Stomach (tissue), 9 donors: ENCODE measurements around the gene DNAH1. TPM values are rescaled to one million over a fixed set of nuclear protein-coding genes. Genes with fewer than 3 reads are reported as not detected.

ENCODE experiments used
- DNase-seq, 2 donors: peaks; one replicate each; pipeline versions ENCODE4 v3.0.0 to v3.0.0-alpha.2; 2013 to 2019
- H3K27ac ChIP-seq, 5 donors: fragments of 200-600 bp in 4 of 5; sonication (generic) in 4 of 5; one replicate each; pipeline ENCODE4 v1.5.1; 2013 to 2019; ENCODE audit warnings: mild to moderate bottlenecking in 1 of 5, moderate library complexity in 1 of 5
- H3K27me3 ChIP-seq, 3 donors: fragments of 200-600 bp; sonication (generic); one replicate each; pipeline ENCODE4 v1.5.1; 2017 to 2019; ENCODE audit warnings: mixed run types in 1 of 3
- H3K36me3 ChIP-seq, 4 donors: fragments of 200-600 bp; sonication (generic); 1 replicate in 3 of 4; 2 replicates in 1 of 4; pipeline ENCODE4 v1.5.1; 2016 to 2019
- H3K4me1 ChIP-seq, 4 donors: fragments of 200-600 bp; sonication (generic); one replicate each; pipeline ENCODE4 v1.5.1; 2016 to 2019
- H3K4me3 ChIP-seq, 4 donors: fragments of 200-600 bp; sonication (generic) in 3 of 4; one replicate each; pipeline ENCODE4 v1.5.1; 2016 to 2019; ENCODE audit warnings: mild to moderate bottlenecking in 1 of 4
- H3K9me3 ChIP-seq, 4 donors: fragments of 200-600 bp; sonication (generic); one replicate each; pipeline ENCODE4 v1.5.1; 2016 to 2019
- CTCF ChIP-seq, 7 experiments: fragments of 450-650 bp in 4 of 7; fragments of 200-600 bp in 3 of 7; sonication (generic) in 3 of 7; IDR thresholded peaks; one replicate each; pipeline ENCODE4 v1.5.1; 2016 to 2019; ENCODE audit warnings: antibody characterized with exemption in 7 of 7, control low read depth in 2 of 7, mild to moderate bottlenecking in 1 of 7
- EP300 ChIP-seq: sonication (generic); formaldehyde crosslinking; IDR thresholded peaks from one replicate; pipeline ENCODE4 v1.6.1; 2017; ENCODE audit warnings: antibody characterized with exemption
- POLR2A ChIP-seq, 4 donors: fragments of 450-650 bp; IDR thresholded peaks; one replicate each; pipeline ENCODE4 v1.6.1; 2016; ENCODE audit warnings: antibody characterized with exemption in 4 of 4, control low read depth in 2 of 4, mild to moderate bottlenecking in 1 of 4, moderate library complexity in 1 of 4
- POLR2AphosphoS5 ChIP-seq, 3 donors: sonication (generic); formaldehyde crosslinking; IDR thresholded peaks; one replicate each; pipeline ENCODE4 v1.6.1; 2016; ENCODE audit warnings: antibody characterized with exemption in 3 of 3
- WGBS, 5 donors: extraction: QIAGEN DNeasy Blood & Tissue Kit in 3 of 5; methylation state at CpG; one replicate each; pipeline versions ENCODE4 v1.1.5 to v1.1.7; 2013 to 2018; 5-methylcytosine and 5-hydroxymethylcytosine counted together
- intact Hi-C: fragments of 100-400 bp; cut with DNase I; formaldehyde crosslinking; loops from one replicate; pipeline ENCODE4 v1.15.1; 2023; ENCODE audit warnings: low total_unique reads
- polyA plus RNA-seq, 3 donors: library from polyadenylated mRNA; stranded (reverse); fragments of 200-250 nt; gene quantifications; one replicate each; pipeline ENCODE4 v1.2.3, GENCODE V29; 2013
- total RNA-seq, 5 donors: library from RNA; depleted of rRNA; stranded (reverse); fragments of >200 nt; gene quantifications; one replicate each; pipeline versions ENCODE4 v1.1.0 to v1.2.3, GENCODE V29; 2014 to 2016
- donor health status: healthy with polysubstance abuse.
- donor health status: Bipolar disorder and iron deficiency.
- donor health status: healthy.

The DNAH1 gene
- total and polyA plus RNA-seq, 8 donors = 1.9 to 57.6 (median 8.2) TPM

DNA sequence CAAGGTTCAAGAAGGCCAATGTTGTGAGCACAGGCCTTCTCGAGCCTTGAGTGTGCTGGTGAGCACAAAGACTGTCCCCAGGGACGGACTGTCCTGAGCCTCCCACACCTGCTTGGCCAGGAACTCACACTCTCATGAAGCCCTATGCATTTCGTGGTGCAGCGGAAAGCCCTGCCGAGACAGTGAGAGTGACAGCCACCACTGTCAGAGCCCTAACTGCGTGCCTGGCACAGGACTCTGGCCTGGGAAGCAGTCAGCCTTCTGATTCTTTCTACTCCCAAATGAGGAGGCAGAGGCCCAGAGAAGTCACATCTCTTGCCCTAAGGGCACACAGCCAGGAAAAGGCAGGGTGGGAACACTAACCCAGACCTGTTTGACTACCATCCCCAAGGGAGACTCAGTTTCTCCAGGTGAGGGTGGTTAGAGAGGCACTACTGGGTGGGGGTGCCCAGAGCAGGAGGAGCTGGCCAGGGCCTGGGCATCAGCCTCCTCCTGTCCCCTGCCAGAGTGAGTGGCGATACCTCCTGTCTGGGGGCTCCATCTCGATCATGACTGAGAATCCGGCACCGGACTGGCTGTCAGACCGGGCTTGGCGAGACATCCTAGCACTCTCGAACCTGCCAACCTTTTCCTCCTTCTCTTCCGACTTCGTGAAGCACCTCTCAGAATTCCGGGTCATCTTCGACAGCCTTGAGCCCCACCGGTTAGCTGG lies 78.0 kb downstream of the DNAH1 start:
- Histone ChIP-seq H3K27ac (no peak overlapping the region), H3K9me3 (no peaks in the 10 kb centered on the region), H3K4me1 (no peaks in the 10 kb centered on the region), H3K4me3 (no peak overlapping the region), H3K27me3 (no peaks in the 10 kb centered on the region), H3K36me3 (peaks cover 3 to 63% (median 52%) of the 10 kb centered on the region in 4 donors)
- intact Hi-C loops = no loop called here
- no peak for DNase-seq
- TF ChIP-seq EP300 (no peak), POLR2AphosphoS5 (IDR thresholded peaks at IDR 0.05) (no peak), CTCF (IDR thresholded peaks at IDR 0.05) (no peak), POLR2A (IDR thresholded peaks at IDR 0.05) (no peak)
- WGBS, 5 donors = 89 to 96% (median 94%) methylated on average over 17 to 18 of the region's 18 CpGs

- no peak overlapping the region for H3K4me3 ChIP-seq
- peaks cover 0 to 5% (median 2%) of the 10 kb centered on the region in 4 donors for H3K4me1 ChIP-seq
- H3K9me3 ChIP-seq = no peaks in the 10 kb centered on the region
- H3K27me3 ChIP-seq = no peaks in the 10 kb centered on the region
- peaks cover 5 to 63% (median 55%) of the 10 kb centered on the region in 4 donors for H3K36me3 ChIP-seq
- H3K27ac ChIP-seq = no peak overlapping the region
- WGBS, 5 donors = 85 to 94% (median 89%) methylated on average over 5 to 10 of the region's 10 CpGs
- DNase-seq = no peak
- intact Hi-C loops = no loop called here
- TF ChIP-seq CTCF (IDR thresholded peaks at IDR 0.05) (no peak), POLR2AphosphoS5 (IDR thresholded peaks at IDR 0.05) (no peak), POLR2A (IDR thresholded peaks at IDR 0.05) (no peak), EP300 (no peak)
Measured at GRCh38 chr3:52394751-52395502, 78.8 kb downstream of the DNAH1 start.

GRCh38 chr3:52395503-52395865 lies 79.4 kb downstream of the DNAH1 start:
- H3K4me1 ChIP-seq = peaks cover 0 to 11% (median 7%) of the 10 kb centered on the region in 4 donors
- H3K27me3 ChIP-seq = no peaks in the 10 kb centered on the region
- no peak overlapping the region for H3K27ac ChIP-seq
- no peaks in the 10 kb centered on the region for H3K9me3 ChIP-seq
- H3K4me3 ChIP-seq = no peak overlapping the region
- WGBS, 5 donors = 83 to 91% (median 88%) methylated on average over 8 of the region's 8 CpGs
- H3K36me3 ChIP-seq = peaks cover 5 to 67% (median 59%) of the 10 kb centered on the region in 4 donors
- TF ChIP-seq POLR2A (IDR thresholded peaks at IDR 0.05) = no peak
- no peak for TF ChIP-seq POLR2AphosphoS5 (IDR thresholded peaks at IDR 0.05)
- intact Hi-C loops = no loop called here
- no peak for DNase-seq

DNA sequence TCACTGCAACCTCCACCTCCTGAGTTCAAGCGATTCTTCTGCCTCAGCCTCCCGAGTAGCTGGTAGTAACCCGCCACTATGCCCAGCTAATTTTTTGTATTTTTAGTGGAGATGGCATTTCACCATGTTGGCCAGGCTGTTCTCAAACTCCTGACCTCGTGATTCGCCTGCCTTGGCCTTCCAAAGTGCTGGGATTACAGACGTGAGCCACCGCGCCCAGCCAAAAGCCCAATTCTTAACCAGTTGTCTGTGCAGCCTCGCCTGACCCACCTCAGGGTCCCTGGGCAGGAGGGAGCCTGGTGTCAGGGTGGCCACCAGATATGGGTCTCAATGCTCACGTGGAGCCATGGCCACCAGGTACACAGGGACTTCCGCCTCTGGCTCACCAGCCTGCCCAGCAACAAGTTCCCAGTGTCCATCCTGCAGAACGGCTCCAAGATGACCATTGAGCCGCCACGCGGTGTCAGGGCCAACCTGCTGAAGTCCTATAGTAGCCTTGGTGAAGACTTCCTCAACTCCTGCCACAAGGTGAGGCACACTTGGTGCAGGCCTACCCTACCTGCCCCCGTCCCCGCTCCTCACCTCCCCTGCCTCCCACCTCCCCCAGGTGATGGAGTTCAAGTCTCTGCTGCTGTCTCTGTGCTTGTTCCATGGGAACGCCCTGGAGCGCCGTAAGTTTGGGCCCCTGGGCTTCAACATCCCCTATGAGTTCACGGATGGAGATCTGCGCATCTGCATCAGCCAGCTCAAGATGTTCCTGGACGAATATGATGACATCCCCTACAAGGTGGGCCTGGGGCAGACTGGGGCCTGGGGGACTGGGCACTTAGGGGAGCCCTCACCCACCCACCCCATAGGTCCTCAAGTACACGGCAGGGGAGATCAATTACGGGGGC lies 80.1 kb downstream of the DNAH1 start:
- no peak for DNase-seq
- no peak overlapping the region for H3K4me3 ChIP-seq
- H3K4me1 ChIP-seq = peaks cover 7 to 15% (median 11%) of the 10 kb centered on the region in 4 donors
- TF ChIP-seq POLR2A (IDR thresholded peaks at IDR 0.05) (no peak), EP300 (no peak)
- intact Hi-C loops = no loop called here
- peaks cover 6 to 69% (median 61%) of the 10 kb centered on the region in 4 donors for H3K36me3 ChIP-seq
- no peaks in the 10 kb centered on the region for H3K27me3 ChIP-seq
- 93 to 95% (median 93%) methylated on average over 19 to 25 of the region's 25 CpGs for WGBS, 5 donors
- H3K9me3 ChIP-seq = no peaks in the 10 kb centered on the region
- no peak overlapping the region for H3K27ac ChIP-seq
